ENCODE measurements around the gene MBTD1. TPM values are rescaled to one million over a fixed set of nuclear protein-coding genes. Genes with fewer than 3 reads are reported as not detected.
"Not testable (repeated sequence)": the region's sequence is repeated elsewhere in the genome, so short reads cannot be mapped to it uniquely, and the experiment has no call there.

The MBTD1 gene
- 34.4 TPM for total RNA-seq

GRCh38 chr17:51259564-51260236 is at the start of gene MBTD1:
TSS of gene MBTD1 (minus strand) at chr17:51260049. CDS start at chr17:51225161, 34,888 bp downstream.
- Histone ChIP-seq H3K9ac (ENCODE audit: low read depth in 1 of 3, low read length in 3 of 3) (peak within 1 kb of the TSS; percentile 93 to 99 (median 97)), H3K9me3 (ENCODE audit: control insufficient read depth in 3 of 3, low read length in 3 of 3) (no peaks in the 10 kb centered on the region), H3K4me1 (ENCODE audit: control insufficient read depth in 3 of 3, insufficient read depth in 3 of 3, low read length in 3 of 3) (peaks cover 23 to 39% (median 28%) of the 10 kb centered on the region in 3 donors), H3K4me3 (ENCODE audit: low read length in 3 of 3) (peak within 1 kb of the TSS; percentile 84 to 100 (median 93)), H3K27me3 (ENCODE audit: control insufficient read depth in 3 of 3, insufficient read depth in 3 of 3, low read length in 3 of 3) (no peaks in the 10 kb centered on the region), H3K36me3 (ENCODE audit: control insufficient read depth in 3 of 3, insufficient read depth in 3 of 3, low read length in 3 of 3) (peaks cover 5 to 9% (median 8%) of the 10 kb centered on the region in 3 donors), H3K27ac (ENCODE audit: low read depth, low read length) (peak within 1 kb of the TSS; percentile 97)

- H3K27ac ChIP-seq (ENCODE audit: low read depth, low read length): no peak overlapping the region
- no peaks in the 10 kb centered on the region for H3K4me1 ChIP-seq (ENCODE audit: control insufficient read depth in 3 of 3, insufficient read depth in 3 of 3, low read length in 3 of 3)
- H3K9me3 ChIP-seq (ENCODE audit: control insufficient read depth in 3 of 3, low read length in 3 of 3): no peaks in the 10 kb centered on the region
- no peaks in the 10 kb centered on the region for H3K36me3 ChIP-seq (ENCODE audit: control insufficient read depth in 3 of 3, insufficient read depth in 3 of 3, low read length in 3 of 3)
- H3K4me3 ChIP-seq (ENCODE audit: low read length in 3 of 3): no peak overlapping the region
- H3K9ac ChIP-seq (ENCODE audit: low read depth in 1 of 3, low read length in 3 of 3): no peak overlapping the region
- H3K27me3 ChIP-seq (ENCODE audit: control insufficient read depth in 3 of 3, insufficient read depth in 3 of 3, low read length in 3 of 3): no peaks in the 10 kb centered on the region
Observed at GRCh38 chr17:51305182-51305581, 45.3 kb upstream of the MBTD1 start.

- Histone ChIP-seq H3K27me3 (ENCODE audit: control insufficient read depth in 3 of 3, insufficient read depth in 3 of 3, low read length in 3 of 3) (no peaks in the 10 kb centered on the region), H3K4me1 (ENCODE audit: control insufficient read depth in 3 of 3, insufficient read depth in 3 of 3, low read length in 3 of 3) (no peaks in the 10 kb centered on the region), H3K27ac (ENCODE audit: low read depth, low read length) (no peak overlapping the region), H3K4me3 (ENCODE audit: low read length in 3 of 3) (no peak overlapping the region), H3K9me3 (ENCODE audit: control insufficient read depth in 3 of 3, low read length in 3 of 3) (no peaks in the 10 kb centered on the region), H3K36me3 (ENCODE audit: control insufficient read depth in 3 of 3, insufficient read depth in 3 of 3, low read length in 3 of 3) (peaks cover 2 to 10% (median 2%) of the 10 kb centered on the region in 3 donors), H3K9ac (ENCODE audit: low read depth in 1 of 3, low read length in 3 of 3) (no peak overlapping the region)
Observed at GRCh38 chr17:51299859-51300258, 40.0 kb upstream of the MBTD1 start.

GRCh38 chr17:51298508-51299371 is 38.9 kb upstream of the MBTD1 start:
- Histone ChIP-seq H3K27me3 (ENCODE audit: control insufficient read depth in 3 of 3, insufficient read depth in 3 of 3, low read length in 3 of 3) (no peaks in the 10 kb centered on the region), H3K4me3 (ENCODE audit: low read length in 3 of 3) (no peak overlapping the region), H3K4me1 (ENCODE audit: control insufficient read depth in 3 of 3, insufficient read depth in 3 of 3, low read length in 3 of 3) (no peaks in the 10 kb centered on the region), H3K36me3 (ENCODE audit: control insufficient read depth in 3 of 3, insufficient read depth in 3 of 3, low read length in 3 of 3) (peaks cover 2 to 10% (median 2%) of the 10 kb centered on the region in 3 donors), H3K27ac (ENCODE audit: low read depth, low read length) (no peak overlapping the region), H3K9ac (ENCODE audit: low read depth in 1 of 3, low read length in 3 of 3) (no peak overlapping the region), H3K9me3 (ENCODE audit: control insufficient read depth in 3 of 3, low read length in 3 of 3) (no peaks in the 10 kb centered on the region)

- not testable (repeated sequence) for H3K4me3 ChIP-seq (ENCODE audit: low read length in 3 of 3); H3K27me3 ChIP-seq (ENCODE audit: control insufficient read depth in 3 of 3, insufficient read depth in 3 of 3, low read length in 3 of 3); H3K27ac ChIP-seq (ENCODE audit: low read depth, low read length); H3K4me1 ChIP-seq (ENCODE audit: control insufficient read depth in 3 of 3, insufficient read depth in 3 of 3, low read length in 3 of 3); H3K9ac ChIP-seq (ENCODE audit: low read depth in 1 of 3, low read length in 3 of 3); H3K9me3 ChIP-seq (ENCODE audit: control insufficient read depth in 3 of 3, low read length in 3 of 3)
- peaks cover 0 to 30% (median 23%) of the 10 kb centered on the region in 3 donors for H3K36me3 ChIP-seq (ENCODE audit: control insufficient read depth in 3 of 3, insufficient read depth in 3 of 3, low read length in 3 of 3)
Observed at GRCh38 chr17:51294338-51294737, 34.5 kb upstream of the MBTD1 start.

- Histone ChIP-seq H3K4me3 (ENCODE audit: low read length in 3 of 3) (no peak overlapping the region), H3K27me3 (ENCODE audit: control insufficient read depth in 3 of 3, insufficient read depth in 3 of 3, low read length in 3 of 3) (no peaks in the 10 kb centered on the region), H3K36me3 (ENCODE audit: control insufficient read depth in 3 of 3, insufficient read depth in 3 of 3, low read length in 3 of 3) (peaks cover 9 to 60% (median 58%) of the 10 kb centered on the region in 3 donors), H3K27ac (ENCODE audit: low read depth, low read length) (no peak overlapping the region), H3K4me1 (ENCODE audit: control insufficient read depth in 3 of 3, insufficient read depth in 3 of 3, low read length in 3 of 3) (no peaks in the 10 kb centered on the region), H3K9ac (ENCODE audit: low read depth in 1 of 3, low read length in 3 of 3) (no peak overlapping the region), H3K9me3 (ENCODE audit: control insufficient read depth in 3 of 3, low read length in 3 of 3) (no peaks in the 10 kb centered on the region)
Observed at GRCh38 chr17:51289696-51290111, 29.9 kb upstream of the MBTD1 start.

- H3K4me1 ChIP-seq (ENCODE audit: control insufficient read depth in 3 of 3, insufficient read depth in 3 of 3, low read length in 3 of 3): no peaks in the 10 kb centered on the region
Observed at GRCh38 chr17:51287412-51287811, 27.6 kb upstream of the MBTD1 start.

GRCh38 chr17:51279183-51279582 is 19.3 kb upstream of the MBTD1 start:
- no peak overlapping the region for H3K9ac ChIP-seq (ENCODE audit: low read depth in 1 of 3, low read length in 3 of 3)
- no peak overlapping the region for H3K4me3 ChIP-seq (ENCODE audit: low read length in 3 of 3)
- H3K27ac ChIP-seq (ENCODE audit: low read depth, low read length): no peak overlapping the region
- no peaks in the 10 kb centered on the region for H3K27me3 ChIP-seq (ENCODE audit: control insufficient read depth in 3 of 3, insufficient read depth in 3 of 3, low read length in 3 of 3)
- H3K36me3 ChIP-seq (ENCODE audit: control insufficient read depth in 3 of 3, insufficient read depth in 3 of 3, low read length in 3 of 3): peaks cover 22 to 54% (median 51%) of the 10 kb centered on the region in 3 donors
- H3K4me1 ChIP-seq (ENCODE audit: control insufficient read depth in 3 of 3, insufficient read depth in 3 of 3, low read length in 3 of 3): no peaks in the 10 kb centered on the region
- H3K9me3 ChIP-seq (ENCODE audit: control insufficient read depth in 3 of 3, low read length in 3 of 3): no peaks in the 10 kb centered on the region

More at GRCh38 chr17:51287412-51287811, 27.6 kb upstream of the MBTD1 start:
- Histone ChIP-seq H3K4me3 (ENCODE audit: low read length in 3 of 3) (no peak overlapping the region), H3K9me3 (ENCODE audit: control insufficient read depth in 3 of 3, low read length in 3 of 3) (no peaks in the 10 kb centered on the region), H3K27me3 (ENCODE audit: control insufficient read depth in 3 of 3, insufficient read depth in 3 of 3, low read length in 3 of 3) (no peaks in the 10 kb centered on the region), H3K36me3 (ENCODE audit: control insufficient read depth in 3 of 3, insufficient read depth in 3 of 3, low read length in 3 of 3) (peaks cover 14 to 60% (median 50%) of the 10 kb centered on the region in 3 donors), H3K9ac (ENCODE audit: low read depth in 1 of 3, low read length in 3 of 3) (no peak overlapping the region), H3K27ac (ENCODE audit: low read depth, low read length) (no peak overlapping the region)

GRCh38 chr17:51275381-51275780 is 15.5 kb upstream of the MBTD1 start:
- no peak overlapping the region for H3K9ac ChIP-seq (ENCODE audit: low read depth in 1 of 3, low read length in 3 of 3)
- no peaks in the 10 kb centered on the region for H3K9me3 ChIP-seq (ENCODE audit: control insufficient read depth in 3 of 3, low read length in 3 of 3)
- no peaks in the 10 kb centered on the region for H3K27me3 ChIP-seq (ENCODE audit: control insufficient read depth in 3 of 3, insufficient read depth in 3 of 3, low read length in 3 of 3)
- H3K4me3 ChIP-seq (ENCODE audit: low read length in 3 of 3): no peak overlapping the region
- H3K27ac ChIP-seq (ENCODE audit: low read depth, low read length): no peak overlapping the region
- H3K36me3 ChIP-seq (ENCODE audit: control insufficient read depth in 3 of 3, insufficient read depth in 3 of 3, low read length in 3 of 3): peaks cover 16 to 52% (median 50%) of the 10 kb centered on the region in 3 donors
- H3K4me1 ChIP-seq (ENCODE audit: control insufficient read depth in 3 of 3, insufficient read depth in 3 of 3, low read length in 3 of 3): no peaks in the 10 kb centered on the region

- Histone ChIP-seq H3K4me1 (ENCODE audit: control insufficient read depth in 3 of 3, insufficient read depth in 3 of 3, low read length in 3 of 3) (no peaks in the 10 kb centered on the region), H3K27me3 (ENCODE audit: control insufficient read depth in 3 of 3, insufficient read depth in 3 of 3, low read length in 3 of 3) (no peaks in the 10 kb centered on the region), H3K9ac (ENCODE audit: low read depth in 1 of 3, low read length in 3 of 3) (no peak overlapping the region), H3K9me3 (ENCODE audit: control insufficient read depth in 3 of 3, low read length in 3 of 3) (no peaks in the 10 kb centered on the region), H3K27ac (ENCODE audit: low read depth, low read length) (no peak overlapping the region), H3K4me3 (ENCODE audit: low read length in 3 of 3) (no peak overlapping the region), H3K36me3 (ENCODE audit: control insufficient read depth in 3 of 3, insufficient read depth in 3 of 3, low read length in 3 of 3) (peaks cover 24 to 55% (median 43%) of the 10 kb centered on the region in 3 donors)
Observed at GRCh38 chr17:51272812-51273211, 13.0 kb upstream of the MBTD1 start.
